WTC11 (cell line): ENCODE measurements around the gene AJAP1. TPM values are rescaled to one million over a fixed set of nuclear protein-coding genes. Genes with fewer than 3 reads are reported as not detected.

Experiments
- ATAC-seq: fragments of 200-7000 bp; cut with Tn5 transposase; 2 replicates; pipeline ENCODE4 v1.10.0; 2021; ENCODE audit warnings: mild to moderate bottlenecking, moderate library complexity
- CTCF ChIA-PET: fragments of 300-600 bp; sonication (Branson Sonifier 250); formaldehyde crosslinking; loops from one replicate; lab custom pipeline; 2021; ENCODE audit warnings: antibody characterized with exemption; lab: Charles Lee
- POLR2A ChIA-PET: fragments of 350-600 bp; sonication (Branson Sonifier 250); formaldehyde crosslinking; loops from one replicate; lab custom pipeline; 2021; ENCODE audit warnings: antibody characterized with exemption; lab: Charles Lee
- DNase-seq: peaks from one replicate; pipeline ENCODE4 v3.0.0; 2021; ENCODE audit warnings: low spot score
- H3K27ac Mint-ChIP-seq: 2 replicates; pipeline ENCODE4 v1.8.0; 2021; ENCODE audit warnings: mixed read lengths
- H3K27me3 Mint-ChIP-seq: 2 replicates; pipeline ENCODE4 v1.8.0; 2021; ENCODE audit warnings: low read depth, mild to moderate bottlenecking, moderate library complexity, mixed read lengths
- H3K36me3 Mint-ChIP-seq: 2 replicates; pipeline ENCODE4 v1.8.0; 2021; ENCODE audit warnings: mixed read lengths
- H3K4me1 Mint-ChIP-seq: 2 replicates; pipeline ENCODE4 v1.8.0; 2022; ENCODE audit warnings: mixed read lengths
- H3K4me3 Mint-ChIP-seq: 2 replicates; pipeline ENCODE4 v1.8.0; 2021; ENCODE audit warnings: mild to moderate bottlenecking, moderate library complexity, mixed read lengths
- H3K9me3 Mint-ChIP-seq: 2 replicates; pipeline ENCODE4 v1.8.0; 2021; ENCODE audit warnings: mixed read lengths
- AFF4 ChIP-seq: sonication (generic); formaldehyde crosslinking; IDR thresholded peaks from 2 replicates; pipeline ENCODE4 v1.8.1; 2023; ENCODE audit warnings: mild to moderate bottlenecking, missing genetic modification reagents, borderline replicate concordance
- ATF6 ChIP-seq: sonication (generic); formaldehyde crosslinking; IDR thresholded peaks from 2 replicates; pipeline ENCODE4 v1.8.1; 2023; ENCODE audit warnings: mild to moderate bottlenecking, missing genetic modification reagents
- CBFB ChIP-seq: sonication (generic); formaldehyde crosslinking; IDR thresholded peaks from 2 replicates; pipeline ENCODE4 v1.8.1; 2022; ENCODE audit warnings: mild to moderate bottlenecking, low read depth, missing genetic modification reagents
- CREB1 ChIP-seq: sonication (generic); formaldehyde crosslinking; IDR thresholded peaks from 2 replicates; pipeline ENCODE4 v1.8.0; 2023; ENCODE audit warnings: mild to moderate bottlenecking, missing genetic modification reagents
- CREM ChIP-seq: sonication (generic); formaldehyde crosslinking; IDR thresholded peaks from 2 replicates; pipeline ENCODE4 v1.8.1; 2022; ENCODE audit warnings: mild to moderate bottlenecking, missing genetic modification reagents, moderate library complexity
- FOXK1 ChIP-seq: sonication (generic); formaldehyde crosslinking; IDR thresholded peaks from 2 replicates; pipeline ENCODE4 v1.8.0; 2022; ENCODE audit warnings: mild to moderate bottlenecking, moderate library complexity, missing genetic modification reagents
- FOXP4 ChIP-seq: sonication (generic); formaldehyde crosslinking; IDR thresholded peaks from 2 replicates; pipeline ENCODE4 v1.8.0; 2022; ENCODE audit warnings: mild to moderate bottlenecking, missing genetic modification reagents
- KAT7 ChIP-seq: sonication (generic); formaldehyde crosslinking; IDR thresholded peaks from 2 replicates; pipeline ENCODE4 v1.8.1; 2023; ENCODE audit warnings: missing genetic modification reagents, mild to moderate bottlenecking, borderline replicate concordance
- MYBL2 ChIP-seq: sonication (generic); formaldehyde crosslinking; IDR thresholded peaks from 2 replicates; pipeline ENCODE4 v1.8.1; 2023; ENCODE audit warnings: mild to moderate bottlenecking, moderate library complexity, missing genetic modification reagents
- NFYB ChIP-seq: sonication (generic); formaldehyde crosslinking; conservative IDR thresholded peaks from 2 replicates; pipeline ENCODE4 v1.8.0; 2022; ENCODE audit warnings: low read depth, missing genetic modification reagents
- OVOL2 ChIP-seq: fragments of 250-450 bp; sonication (Bioruptor Pico); IDR thresholded peaks from 2 replicates; pipeline ENCODE4 v1.9.0; 2021; ENCODE audit warnings: mild to moderate bottlenecking, borderline replicate concordance
- PRDM15 ChIP-seq: sonication (generic); formaldehyde crosslinking; IDR thresholded peaks from 2 replicates; pipeline ENCODE4 v1.8.0; 2022; ENCODE audit warnings: missing genetic modification reagents
- SMAD4 ChIP-seq: sonication (generic); formaldehyde crosslinking; IDR thresholded peaks from 2 replicates; pipeline ENCODE4 v1.8.0; 2022; ENCODE audit warnings: mild to moderate bottlenecking, missing genetic modification reagents
- TEAD1 ChIP-seq: sonication (generic); formaldehyde crosslinking; IDR thresholded peaks from 2 replicates; pipeline ENCODE4 v1.8.0; 2022; ENCODE audit warnings: mild to moderate bottlenecking, missing genetic modification reagents
- TEAD4 ChIP-seq: sonication (generic); formaldehyde crosslinking; IDR thresholded peaks from 2 replicates; pipeline ENCODE4 v1.8.0; 2022; ENCODE audit warnings: mild to moderate bottlenecking, missing genetic modification reagents
- ZBTB43 ChIP-seq: sonication (generic); formaldehyde crosslinking; IDR thresholded peaks from 2 replicates; pipeline ENCODE4 v1.8.1; 2023; ENCODE audit warnings: mild to moderate bottlenecking, missing genetic modification reagents
- ZMAT4 ChIP-seq: fragments of 250-450 bp; sonication (Bioruptor Pico); IDR thresholded peaks from 2 replicates; pipeline ENCODE4 v1.9.0; 2021; ENCODE audit warnings: mild to moderate bottlenecking
- ZNF263 ChIP-seq: sonication (generic); formaldehyde crosslinking; IDR thresholded peaks from 2 replicates; pipeline ENCODE4 v1.8.1; 2022; ENCODE audit warnings: low read depth, mild to moderate bottlenecking, moderate library complexity, missing genetic modification reagents
- ZNF317 ChIP-seq: sonication (generic); formaldehyde crosslinking; IDR thresholded peaks from 2 replicates; pipeline ENCODE4 v1.8.1; 2023; ENCODE audit warnings: low read depth, mild to moderate bottlenecking, moderate library complexity, missing genetic modification reagents, borderline replicate concordance
- ZNF396 ChIP-seq: fragments of 250-450 bp; sonication (Bioruptor Pico); IDR thresholded peaks from 2 replicates; pipeline ENCODE4 v1.8.0; 2021; ENCODE audit warnings: mild to moderate bottlenecking, moderate library complexity, borderline replicate concordance
- total RNA-seq: library from RNA; stranded (reverse); gene quantifications from 3 replicates; pipeline ENCODE4 v1.2.3, GENCODE V29; 2021

AJAP1 gene
- total RNA-seq, 1 experiment from 2014 or later = 2.1 TPM

- no peak for TF ChIP-seq MYBL2 (CRISPR knock-in tag)
- TF ChIP-seq OVOL2 = no peak
- TF ChIP-seq ZBTB43 (CRISPR knock-in tag) = no peak
- TF ChIP-seq CBFB (CRISPR knock-in tag) = no peak
- TF ChIP-seq ZNF396 (CRISPR knock-in tag) = no peak
- TF ChIP-seq AFF4 (CRISPR knock-in tag) = no peak
- TF ChIP-seq FOXK1 = no peak
- TF ChIP-seq FOXP4 = no peak
- no peak for TF ChIP-seq TEAD1 (CRISPR knock-in tag)
- no peak for TF ChIP-seq TEAD4 (CRISPR knock-in tag)
- no peak for TF ChIP-seq CREM (CRISPR knock-in tag)
- TF ChIP-seq PRDM15 (CRISPR knock-in tag) = no peak
- no peak for TF ChIP-seq NFYB (CRISPR knock-in tag)
Observed at GRCh38 chr1:4674117-4674516, 19.7 kb downstream of the AJAP1 start (continued).

GRCh38 chr1:4674676-4675075, 20.3 kb downstream of the AJAP1 start:
- ChIA-PET CTCF (no interaction called here), POLR2A (no interaction called here)
- H3K9me3 Mint-ChIP-seq = peaks cover 76% of the 10 kb centered on the region
- peaks cover 81% of the 10 kb centered on the region for H3K36me3 Mint-ChIP-seq
- H3K4me1 Mint-ChIP-seq = no peaks in the 10 kb centered on the region
- no peak overlapping the region for H3K4me3 Mint-ChIP-seq
- peaks cover 14% of the 10 kb centered on the region for H3K27me3 Mint-ChIP-seq
- DNase-seq = no peak
- no peak overlapping the region for H3K27ac Mint-ChIP-seq
- no peak for ATAC-seq
- TF ChIP-seq ZBTB43 (CRISPR knock-in tag) = no peak
- TF ChIP-seq ATF6 (CRISPR knock-in tag) = no peak
- no peak for TF ChIP-seq ZNF263 (CRISPR knock-in tag)
- no peak for TF ChIP-seq FOXP4
- no peak for TF ChIP-seq KAT7 (CRISPR knock-in tag)
- TF ChIP-seq ZNF396 (CRISPR knock-in tag) = no peak
- no peak for TF ChIP-seq ZNF317
- no peak for TF ChIP-seq CREB1 (CRISPR knock-in tag)
- TF ChIP-seq ZMAT4 = no peak
- no peak for TF ChIP-seq SMAD4 (CRISPR knock-in tag)
